Stimulated activated naive CD4-positive, alpha-beta T cell treated with Interleukin-2 at 50 U/mL for 16 hours (primary cell): ENCODE measurements around the gene TMEM59L.
"Not testable (repeated sequence)": the region's sequence is repeated elsewhere in the genome, so short reads cannot be mapped to it uniquely, and the experiment has no call there.

ENCODE experiments used
- DNase-seq: peaks from one replicate; lab custom pipeline; 2025; lab: John Stamatoyannopoulos, UW

TMEM59L gene

DNA sequence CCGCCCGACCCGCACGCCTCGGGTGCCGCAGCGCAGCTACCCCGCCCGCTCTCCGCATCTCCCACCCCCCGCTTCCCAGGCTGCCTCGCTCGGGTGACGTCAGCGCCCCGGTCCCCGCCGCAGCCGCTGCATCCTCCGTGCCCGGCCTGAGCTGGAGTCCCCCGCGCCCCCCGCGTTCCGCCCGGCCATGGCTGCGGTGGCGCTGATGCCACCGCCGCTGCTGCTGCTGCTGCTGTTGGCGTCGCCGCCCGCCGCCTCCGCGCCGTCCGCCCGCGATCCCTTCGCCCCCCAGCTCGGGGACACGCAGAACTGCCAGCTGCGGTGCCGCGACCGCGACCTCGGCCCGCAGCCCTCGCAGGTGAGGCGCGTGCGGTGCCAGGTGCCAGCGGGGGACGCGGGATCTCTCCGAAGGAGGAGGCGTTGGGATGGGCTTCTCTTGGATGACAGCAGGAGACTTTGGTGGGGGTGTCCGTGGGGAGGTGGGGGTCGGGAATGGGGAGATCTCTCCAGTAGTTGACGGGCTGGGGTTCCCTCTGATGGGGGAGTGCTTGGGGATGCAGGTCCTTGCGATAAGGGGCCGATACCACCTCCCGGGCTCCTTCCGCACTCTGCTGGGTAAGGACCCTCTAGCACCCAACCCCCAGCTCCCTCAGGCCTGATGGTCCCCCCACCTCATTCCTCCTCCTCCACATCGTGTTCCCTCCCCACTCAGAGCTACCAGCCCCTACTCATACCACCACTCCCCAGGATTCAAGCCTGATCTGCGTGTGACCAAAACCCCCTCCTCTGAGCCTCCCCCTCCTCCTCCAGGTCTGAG is at the start of gene TMEM59L:
Gene TMEM59L (plus strand): TSS at position 99 of the 817 bp plus-strand sequence. CDS start 89 bp downstream, at position 188.
- DNase-seq: peak; percentile 24

DNA sequence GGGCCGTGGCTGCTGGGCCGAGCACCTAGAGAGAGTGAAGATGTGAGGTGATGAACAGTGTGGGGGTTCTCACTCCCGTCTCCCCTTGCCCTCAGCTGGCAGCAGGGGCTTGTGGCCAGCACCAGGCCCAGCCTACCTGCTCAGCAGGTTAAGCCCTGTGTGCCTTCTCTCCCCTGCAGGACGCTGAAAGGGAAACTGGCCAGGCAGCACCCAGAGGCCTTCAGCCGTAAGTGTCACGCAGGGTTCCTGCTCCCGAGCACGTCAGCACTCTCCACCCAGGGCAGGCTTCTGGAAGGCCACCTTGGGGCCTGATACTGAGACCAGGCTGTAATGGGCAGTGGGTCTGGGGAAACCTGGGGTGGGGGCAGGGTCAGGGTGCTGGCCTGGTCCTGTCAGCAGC is 45.7 kb upstream of the TMEM59L start:
- no peak for DNase-seq

DNA sequence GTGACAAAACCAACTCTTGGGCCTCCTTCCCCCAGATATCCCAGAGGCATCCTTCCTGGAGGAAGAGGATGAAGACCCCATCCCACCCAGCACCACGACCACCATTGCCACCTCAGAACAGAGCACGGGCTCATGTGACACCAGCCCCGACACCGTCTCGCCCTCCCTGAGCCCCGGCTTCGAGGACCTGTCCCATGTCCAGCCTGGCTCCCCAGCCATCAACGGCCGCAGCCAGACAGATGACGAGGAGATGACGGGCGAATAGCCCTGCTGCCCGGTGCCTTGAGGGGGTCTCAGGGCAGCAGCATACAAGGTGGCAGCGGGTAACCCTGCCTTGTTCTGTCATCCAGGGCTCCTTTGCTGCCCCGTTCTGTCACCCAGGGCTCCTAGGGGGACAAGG is 44.3 kb upstream of the TMEM59L start:
- DNase-seq: no peak

DNA sequence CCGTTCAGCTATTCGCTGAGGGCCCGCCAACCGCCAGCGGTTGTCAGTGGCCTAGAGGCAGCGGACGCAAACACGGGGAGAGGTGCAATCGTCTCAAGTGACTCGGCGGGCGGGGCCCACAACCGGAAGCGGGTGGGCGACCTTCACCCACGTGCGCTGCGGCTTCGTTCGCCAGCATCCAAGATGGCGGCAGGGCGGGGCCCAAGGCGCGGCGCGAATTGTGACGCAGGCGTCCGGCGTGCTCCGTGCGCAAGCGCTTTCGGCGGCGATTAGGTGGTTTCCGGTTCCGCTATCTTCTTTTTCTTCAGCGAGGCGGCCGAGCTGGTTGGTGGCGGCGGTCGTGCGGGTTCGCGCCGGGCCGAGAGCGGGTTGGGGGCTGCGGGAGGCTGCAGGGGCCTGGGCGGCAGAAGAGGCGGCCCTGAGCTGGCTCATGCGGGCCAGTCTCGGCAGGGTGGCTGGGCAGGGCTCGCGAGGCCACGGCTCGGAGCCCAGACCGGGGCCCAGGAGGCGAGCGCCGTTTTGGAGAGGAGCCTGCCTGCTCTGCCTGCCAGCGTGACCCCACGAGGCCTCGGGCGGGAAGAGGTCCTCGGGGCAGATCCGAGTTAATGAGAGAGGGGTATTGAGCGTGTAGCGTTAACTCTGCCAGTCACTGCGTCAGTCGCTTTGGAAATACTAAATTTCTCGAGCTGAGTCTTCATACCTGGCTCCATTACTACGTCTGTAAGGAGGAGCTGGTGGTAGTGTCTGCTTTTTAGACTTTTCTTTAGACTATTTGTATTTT is 40.9 kb upstream of the TMEM59L start, which contains the start of gene UBA52:
Gene UBA52 (plus strand): TSS at position 294 of the 781 bp plus-strand sequence. CDS start 1,444 bp downstream, outside the sequence.
- peak; percentile 97 for DNase-seq

DNA sequence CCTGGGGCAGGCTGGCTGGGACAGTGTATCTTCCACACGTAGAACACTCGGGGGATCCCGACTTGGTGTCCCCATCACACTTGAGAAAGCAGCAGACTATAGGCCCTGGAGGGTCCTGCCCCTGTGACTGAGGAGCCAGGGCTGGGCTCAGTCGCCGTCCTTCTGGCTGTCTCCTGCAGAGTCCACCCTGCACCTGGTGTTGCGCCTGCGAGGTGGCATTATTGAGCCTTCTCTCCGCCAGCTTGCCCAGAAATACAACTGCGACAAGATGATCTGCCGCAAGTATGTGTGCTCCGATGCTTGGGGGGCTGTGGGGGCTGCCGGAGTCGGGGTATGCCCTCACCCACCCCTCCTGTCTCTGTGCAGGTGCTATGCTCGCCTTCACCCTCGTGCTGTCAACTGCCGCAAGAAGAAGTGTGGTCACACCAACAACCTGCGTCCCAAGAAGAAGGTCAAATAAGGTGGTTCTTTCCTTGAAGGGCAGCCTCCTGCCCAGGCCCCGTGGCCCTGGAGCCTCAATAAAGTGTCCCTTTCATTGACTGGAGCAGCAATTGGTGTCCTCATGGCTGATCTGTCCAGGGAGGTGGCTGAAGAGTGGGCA is 37.9 kb upstream of the TMEM59L start:
- DNase-seq: no peak

DNA sequence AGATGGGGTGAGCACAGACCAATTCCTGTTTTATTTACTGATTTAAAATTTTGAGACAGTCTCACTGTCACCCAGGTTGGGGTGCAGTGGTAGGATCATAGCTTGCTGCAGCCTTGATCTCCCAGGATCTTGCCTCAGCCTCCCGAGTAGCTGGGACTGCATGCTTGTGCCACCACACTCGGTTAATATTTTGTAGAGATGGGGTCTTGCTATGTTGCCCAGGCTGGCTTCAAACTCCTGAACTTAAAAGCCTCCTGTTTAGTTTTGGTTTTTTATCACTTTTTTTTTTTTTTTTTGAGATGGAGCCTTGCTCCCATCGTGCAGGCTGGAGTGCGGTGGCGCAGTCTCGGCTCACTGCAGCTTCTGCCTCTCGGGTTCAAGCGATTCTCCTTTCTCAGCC is 36.3 kb upstream of the TMEM59L start:
- no peak for DNase-seq

DNA sequence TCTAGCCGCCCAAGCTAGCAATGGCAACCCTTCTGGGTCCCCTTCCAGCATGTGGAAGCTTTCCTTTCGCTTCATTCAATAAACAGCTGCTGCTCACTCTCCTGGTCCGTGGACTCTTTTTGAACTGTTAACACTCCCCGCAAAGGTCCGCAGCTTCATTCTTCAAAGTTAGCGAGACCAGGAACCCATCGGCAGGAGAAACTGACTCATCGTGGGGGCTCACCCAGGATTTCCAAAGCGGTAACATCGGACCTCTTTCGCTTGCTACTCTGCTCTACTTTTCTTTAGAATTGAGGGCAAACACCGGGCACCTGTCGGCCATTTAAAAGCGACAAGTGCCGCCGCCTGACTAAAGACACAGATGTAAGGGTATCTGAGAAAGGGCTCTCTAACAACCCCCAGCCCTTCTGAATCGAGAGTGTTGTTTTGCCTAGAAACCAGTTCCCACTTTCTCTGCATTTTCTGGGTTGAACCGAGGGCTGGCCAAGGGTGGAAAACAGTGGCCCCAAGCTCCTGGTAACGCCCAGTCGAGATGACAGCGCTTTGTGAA is 35.2 kb upstream of the TMEM59L start:
- no peak for DNase-seq

DNA sequence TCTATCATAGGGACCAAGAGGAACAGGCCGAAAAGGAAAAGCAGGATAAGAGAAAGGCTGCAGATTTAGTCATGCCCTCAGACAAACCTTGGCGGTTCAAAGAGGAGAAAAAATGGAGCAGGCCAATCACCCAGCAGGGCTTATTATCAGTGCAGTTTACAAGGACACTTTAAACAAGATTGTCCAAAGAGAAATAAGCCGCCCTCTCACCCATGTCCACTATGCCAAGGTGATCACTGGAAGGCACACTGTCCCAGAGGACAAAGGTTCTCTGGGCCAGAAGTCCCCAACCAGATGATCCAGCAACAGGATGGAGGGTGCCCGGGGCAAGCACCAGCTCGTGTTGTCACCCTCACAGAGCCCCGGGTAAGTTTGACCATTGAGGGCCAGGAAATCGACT is 32.4 kb upstream of the TMEM59L start:
- DNase-seq: no peak

DNA sequence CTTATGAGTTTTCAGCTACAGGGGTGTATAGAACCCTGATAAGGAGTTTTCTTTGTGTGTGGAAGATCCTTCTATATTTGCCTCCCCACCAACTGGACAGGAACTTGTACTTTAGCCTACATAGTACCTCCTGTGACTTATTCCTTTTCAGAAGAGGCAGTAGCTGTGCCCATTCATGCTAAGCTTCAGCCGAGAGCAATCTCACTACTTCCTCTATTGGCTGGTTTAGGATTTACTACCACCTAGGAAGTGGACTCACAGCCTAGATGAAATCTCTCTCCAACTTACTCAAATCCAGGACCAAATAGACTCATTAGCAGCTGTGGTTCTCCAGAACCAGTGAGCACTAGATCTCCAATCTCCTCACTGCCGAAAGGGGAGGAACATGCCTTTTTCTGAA is 26.4 kb upstream of the TMEM59L start:
- no peak for DNase-seq

DNA sequence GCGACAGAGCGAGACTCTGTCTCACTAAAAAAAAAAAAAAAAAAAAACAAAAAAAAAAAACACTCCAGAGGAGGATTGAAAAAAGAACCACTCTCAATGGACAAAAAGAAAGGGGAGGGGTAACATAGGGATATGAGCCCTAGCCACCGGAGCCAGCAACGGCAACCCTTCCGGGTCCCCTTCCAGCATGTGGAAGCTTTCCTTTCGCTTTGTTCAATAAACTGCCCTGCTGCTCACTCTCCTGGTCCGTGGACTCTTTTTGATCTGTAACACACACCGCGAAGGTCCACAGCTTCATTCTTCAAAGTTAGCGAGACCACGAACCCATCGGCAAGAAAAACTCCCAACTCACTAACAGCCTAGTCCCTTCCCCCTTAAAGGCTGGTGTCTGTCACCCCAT is 25.1 kb upstream of the TMEM59L start:
- DNase-seq: no peak

DNA sequence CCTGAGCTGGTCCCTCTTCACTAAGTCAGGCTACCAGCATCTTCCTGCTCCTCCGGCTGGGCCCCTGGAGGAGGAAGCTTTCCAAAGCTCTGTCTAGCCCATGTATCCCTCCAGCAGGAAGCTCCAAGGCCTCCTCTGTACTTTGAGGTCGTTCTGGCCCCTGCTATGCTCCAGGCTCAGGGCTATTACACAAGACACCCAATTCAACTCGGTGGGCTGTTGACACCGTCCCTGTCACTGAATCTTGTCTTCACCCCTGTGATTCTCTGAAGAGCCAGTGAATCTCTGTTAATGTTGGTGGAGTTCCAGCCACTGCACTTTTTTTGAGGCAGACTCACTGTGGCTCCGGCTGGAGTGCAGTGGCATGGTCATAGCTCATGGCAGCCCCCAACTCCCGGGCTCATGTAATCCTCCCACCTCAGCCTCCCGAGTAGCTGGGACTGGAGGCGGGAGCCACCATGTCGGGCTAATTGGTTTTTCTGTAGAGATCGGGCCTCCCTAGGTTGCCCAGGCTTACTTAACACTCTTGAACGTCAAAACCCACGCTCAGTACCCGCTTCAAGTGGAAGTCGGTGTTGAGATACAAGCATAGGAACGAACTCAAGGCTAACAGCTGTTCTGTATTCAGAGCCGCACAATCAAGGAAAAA is 24.6 kb upstream of the TMEM59L start:
- no peak for DNase-seq

DNA sequence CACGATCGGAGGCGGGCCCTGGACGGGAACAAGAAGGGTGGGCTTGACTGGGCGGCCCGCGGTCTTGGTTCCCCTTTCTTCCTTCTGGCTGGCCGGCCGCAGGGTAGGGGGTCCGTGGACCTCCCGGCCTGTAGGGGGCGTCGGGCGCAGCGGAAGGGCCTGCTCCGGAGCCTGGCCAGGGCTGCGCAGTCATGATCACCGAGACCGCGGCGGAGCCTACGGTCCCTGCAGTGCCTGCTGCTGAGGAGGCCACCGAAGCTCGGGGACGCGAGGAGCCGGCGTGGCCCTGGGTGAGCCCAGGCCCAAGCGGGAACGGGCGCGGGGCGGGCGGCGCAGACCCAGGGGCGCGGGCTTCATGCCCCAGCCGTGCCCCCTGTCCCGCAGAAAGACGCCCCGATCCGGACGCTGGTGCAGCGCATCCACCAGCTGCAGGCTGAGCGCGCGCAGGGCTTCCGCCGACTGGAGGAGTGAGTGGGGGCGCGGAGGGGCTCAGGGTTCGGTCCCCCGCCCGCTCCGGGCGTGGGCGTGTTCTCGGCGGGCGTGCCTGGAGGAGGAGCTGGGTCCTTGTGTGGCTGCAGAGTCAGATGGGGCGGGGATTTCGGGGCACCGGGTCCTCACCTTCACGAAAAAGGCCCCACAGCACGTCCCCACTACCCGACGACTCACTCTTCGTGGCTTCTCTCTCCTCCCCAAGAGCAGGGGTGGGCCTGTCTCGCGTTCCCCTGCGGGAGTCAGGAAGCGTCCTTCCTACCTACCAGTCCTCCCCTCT is 23.9 kb upstream of the TMEM59L start, which contains the start of gene REX1BD:
Gene REX1BD (plus strand): TSS at position 188 of the 769 bp plus-strand sequence. CDS start 4 bp downstream, at position 192.
- peak; percentile 83 for DNase-seq

DNA sequence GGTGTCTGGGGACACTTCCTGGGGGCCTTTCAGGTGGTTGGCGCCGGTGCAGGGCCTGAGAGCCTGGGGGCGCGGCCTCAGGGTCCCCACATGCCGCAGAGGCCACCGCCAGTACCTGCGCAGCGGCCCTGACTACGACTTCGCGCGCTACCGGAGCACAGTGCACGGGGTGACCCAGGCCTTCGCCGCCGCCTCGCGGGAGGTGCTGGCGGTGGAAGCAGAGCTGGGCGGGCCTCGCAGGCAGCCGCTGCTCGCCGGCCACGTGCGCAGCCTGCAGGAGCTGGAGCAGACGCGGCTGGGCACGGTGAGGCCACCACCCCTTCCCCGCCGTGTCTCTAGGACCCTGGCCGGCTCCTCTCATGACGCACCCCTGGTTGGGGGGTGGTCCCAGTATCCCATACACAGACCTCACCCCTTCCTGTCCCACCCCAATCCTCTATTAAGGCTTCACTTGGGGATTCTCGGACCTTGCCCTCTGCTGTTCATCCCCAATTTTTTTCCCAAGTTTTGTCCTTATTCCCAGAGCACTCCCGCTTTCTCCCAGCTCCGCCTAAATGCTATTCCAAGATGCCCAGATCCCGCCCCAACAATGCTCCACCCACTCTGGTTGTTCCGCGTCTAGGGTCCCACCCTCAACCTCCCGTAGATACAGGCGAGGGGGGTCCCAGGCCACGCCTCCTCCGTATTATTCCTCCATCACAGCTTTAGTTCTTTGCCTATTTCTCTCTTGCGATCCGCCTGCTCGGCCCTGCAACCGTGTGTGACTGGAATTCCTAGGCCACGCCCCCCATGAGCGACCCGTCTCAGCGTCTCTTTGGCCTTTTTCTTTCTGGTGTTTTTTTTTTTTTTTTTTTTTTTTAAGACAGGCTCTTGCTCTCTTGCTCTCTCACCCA is 23.0 kb upstream of the TMEM59L start:
- peak; percentile 73 for DNase-seq

DNA sequence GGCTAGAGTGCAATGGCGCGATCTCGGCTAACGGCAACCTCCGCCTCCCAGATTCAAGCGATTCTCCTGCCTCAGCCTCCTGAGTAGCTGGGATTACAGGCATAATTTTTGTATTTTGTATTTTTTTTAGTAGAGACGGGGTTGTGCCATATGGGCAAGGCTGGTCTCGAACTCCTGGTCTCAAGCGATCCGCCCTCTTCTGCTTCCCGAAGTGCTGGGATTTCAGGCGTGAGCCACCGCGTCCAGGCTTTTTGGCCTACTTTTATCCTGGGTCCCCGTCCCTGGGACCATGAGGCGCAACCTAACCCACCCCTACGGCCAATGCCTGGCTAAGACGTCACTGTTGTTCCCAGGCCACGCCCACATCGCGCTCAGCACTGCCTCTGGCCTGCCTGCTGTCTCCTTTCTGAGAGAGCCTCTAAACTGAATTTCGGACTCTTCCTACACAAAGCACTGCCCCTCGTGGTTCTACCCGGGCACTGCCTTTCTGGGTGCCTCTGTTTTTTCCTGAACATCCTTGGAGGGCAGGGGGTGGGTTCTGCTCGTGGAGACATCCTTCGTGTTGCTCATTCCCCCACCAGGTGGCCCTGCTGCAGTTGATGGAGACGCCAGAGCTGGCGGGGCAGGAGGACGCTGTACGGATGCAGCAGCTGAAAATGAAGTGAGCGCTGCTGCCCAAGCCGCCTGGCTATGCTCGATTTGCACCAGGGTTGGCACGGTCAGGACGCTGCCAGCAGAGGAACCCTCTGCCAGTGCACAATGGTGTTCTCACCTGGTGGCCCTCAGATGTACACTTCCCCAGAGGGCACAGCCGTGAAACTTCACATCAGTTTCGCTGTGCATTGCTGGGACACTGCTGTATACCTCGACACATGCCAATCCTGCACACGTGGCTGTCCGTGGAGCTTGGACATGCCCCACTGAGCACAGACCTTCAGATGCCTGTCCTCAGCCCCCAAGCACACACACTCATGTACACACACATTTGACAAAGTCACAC is 22.1 kb upstream of the TMEM59L start:
- DNase-seq: no peak

DNA sequence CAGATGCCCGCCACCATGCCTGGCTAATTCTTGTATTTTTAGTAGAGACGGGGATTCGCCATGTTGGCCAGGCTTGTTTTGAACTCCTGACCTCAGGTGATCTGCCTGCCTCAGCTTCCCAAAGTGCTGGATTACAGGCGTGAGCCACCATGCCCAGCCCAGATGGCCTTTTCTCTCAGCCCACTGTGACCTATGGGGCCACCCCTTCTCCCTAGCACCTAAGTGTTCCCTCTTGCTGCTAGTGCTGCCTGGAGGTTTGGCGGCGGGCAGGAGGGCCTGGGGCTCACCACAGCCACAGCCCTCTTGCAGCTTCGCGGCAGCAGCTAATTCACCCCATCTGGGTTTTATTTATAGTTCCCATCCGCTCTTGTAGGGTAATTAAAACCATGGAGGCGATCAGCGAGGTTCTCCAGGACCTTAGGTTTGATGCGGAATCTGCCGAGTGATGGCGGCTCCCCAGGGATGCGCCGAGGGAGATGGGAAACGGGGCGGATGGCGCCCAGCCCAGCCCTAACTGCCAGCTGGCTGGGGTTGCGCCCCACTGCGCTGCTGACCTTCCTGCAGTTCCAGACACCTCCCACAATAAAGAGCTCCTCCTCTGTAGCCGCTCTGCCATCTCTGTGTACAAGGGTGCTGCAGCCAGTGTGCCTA is 20.8 kb upstream of the TMEM59L start:
- DNase-seq: no peak

DNA sequence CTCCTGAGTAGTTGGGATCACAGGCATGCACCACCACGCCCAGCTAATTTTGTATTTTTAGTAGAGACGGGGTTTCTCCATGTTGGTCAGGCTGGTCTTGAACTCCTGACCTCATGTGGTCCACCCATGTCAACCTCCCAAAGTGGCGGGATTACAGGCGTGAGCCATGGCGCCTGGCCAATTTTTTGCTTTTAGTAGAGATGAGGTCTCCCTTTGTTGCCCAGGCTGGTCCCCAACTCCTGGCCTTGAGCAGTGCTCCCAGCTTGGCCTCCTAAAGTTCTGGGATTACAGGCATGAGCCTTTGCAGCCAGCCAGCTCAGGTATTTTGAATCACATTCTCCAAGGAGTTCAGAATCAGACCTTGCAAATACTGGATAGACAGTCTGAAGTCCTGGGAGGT is 19.9 kb upstream of the TMEM59L start:
- DNase-seq: not testable (repeated sequence)

DNA sequence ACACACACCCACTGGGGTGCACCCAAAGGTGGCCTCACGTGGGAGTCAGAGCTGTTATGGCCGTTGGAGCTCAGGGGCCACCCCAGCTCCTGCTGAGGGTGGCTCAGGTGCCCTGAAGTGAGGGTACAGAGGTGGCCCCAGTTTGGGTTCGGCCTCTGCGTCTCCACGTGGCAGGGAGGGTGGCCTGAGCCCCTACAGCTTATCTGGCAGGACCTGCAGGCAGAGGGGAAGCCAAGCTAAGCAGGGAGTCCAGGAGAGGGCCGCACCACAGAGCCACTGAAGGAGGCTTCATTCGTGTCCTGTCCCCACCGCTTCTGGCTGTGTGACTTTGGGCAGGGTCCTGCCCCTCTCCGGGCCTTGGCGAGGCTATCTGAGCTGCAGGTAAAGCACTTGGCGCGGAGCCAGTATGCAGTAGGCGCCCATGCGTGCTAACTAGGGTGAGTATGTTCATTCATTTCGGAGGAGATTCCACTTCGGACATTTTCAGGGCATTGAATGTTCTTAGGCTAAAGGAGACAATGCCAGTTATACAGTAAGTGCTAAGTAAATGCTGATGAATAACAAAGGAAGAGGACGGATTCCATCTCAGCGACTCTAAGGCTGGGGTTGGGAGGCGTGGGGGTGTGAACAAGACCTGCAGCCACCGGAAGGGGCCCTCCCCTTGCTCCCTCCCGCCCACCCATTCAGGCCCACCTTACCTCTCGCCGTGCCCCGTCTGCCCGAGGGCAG is 19.1 kb upstream of the TMEM59L start:
- no peak for DNase-seq
